Dedifferentiated amniotic fluid mesenchymal stem cell (primary cell): Measurements from ENCODE around the gene HERC4.
A peak's percentile ranks its signal among the peaks of the same experiment; 100 is the strongest.

Experiments
- DNase-seq: peaks from one replicate; pipeline ENCODE4 v3.0.0-alpha.2; 2016; ENCODE audit errors: extremely low spot score

Gene HERC4

GRCh38 chr10:67965456-67965855, 109.6 kb downstream of the HERC4 start:
- DNase-seq, result no peak

- no peak for DNase-seq
Observed at GRCh38 chr10:67959839-67960476, 115.1 kb downstream of the HERC4 start.

- DNase-seq, result no peak
Observed at GRCh38 chr10:67955614-67956013, 119.5 kb downstream of the HERC4 start.

GRCh38 chr10:67943917-67944316, 131.2 kb downstream of the HERC4 start:
- no peak for DNase-seq

GRCh38 chr10:67936416-67936815, 138.7 kb downstream of the HERC4 start:
- peak; percentile 36 for DNase-seq

- DNase-seq, result no peak
Observed at GRCh38 chr10:67935223-67935622, 139.9 kb downstream of the HERC4 start.

GRCh38 chr10:67934336-67934735, 140.7 kb downstream of the HERC4 start:
- no peak for DNase-seq

- no peak for DNase-seq
Observed at GRCh38 chr10:67933199-67933598, 141.9 kb downstream of the HERC4 start.

- DNase-seq, result no peak
Observed at GRCh38 chr10:67926951-67927350, 148.1 kb downstream of the HERC4 start.

GRCh38 chr10:67925449-67926005, 149.6 kb downstream of the HERC4 start:
- no peak for DNase-seq

GRCh38 chr10:67924136-67924535, 150.9 kb downstream of the HERC4 start:
- no peak for DNase-seq

GRCh38 chr10:67923551-67923950, 151.5 kb downstream of the HERC4 start:
- no peak for DNase-seq

GRCh38 chr10:67921065-67921464, 154.0 kb downstream of the HERC4 start:
- DNase-seq, result no peak

GRCh38 chr10:67917679-67918078, 157.4 kb downstream of the HERC4 start:
- DNase-seq, result no peak

GRCh38 chr10:67917169-67917568, 157.9 kb downstream of the HERC4 start:
- no peak for DNase-seq

- DNase-seq, result no peak
Observed at GRCh38 chr10:67914777-67915340, 160.2 kb downstream of the HERC4 start.

GRCh38 chr10:67912331-67912946, 162.6 kb downstream of the HERC4 start:
- DNase-seq, result no peak

GRCh38 chr10:67903581-67903980, 171.5 kb downstream of the HERC4 start:
- no peak for DNase-seq

- no peak for DNase-seq
Observed at GRCh38 chr10:67893637-67894036, 181.4 kb downstream of the HERC4 start.

- peak; percentile 55 for DNase-seq
Observed at GRCh38 chr10:67884842-67885670, 190.0 kb downstream of the HERC4 start.

GRCh38 chr10:67884313-67884841, 190.7 kb downstream of the HERC4 start, which contains the start of gene SIRT1:
Gene SIRT1, plus strand, starts transcription at chr10:67884656. Its CDS starts 66 bp downstream, at chr10:67884722.
- peak; percentile 92 for DNase-seq
